ENCODE measurements around the gene WDR59.

WDR59 gene

GRCh38 chr16:74867281-74867849 is 117.6 kb downstream of the WDR59 start:
- no peak overlapping the region for H3K4me3 Mint-ChIP-seq
- H3K27me3 Mint-ChIP-seq (ENCODE audit: low read depth), result no peaks in the 10 kb centered on the region
- H3K9me3 Mint-ChIP-seq, result no peaks in the 10 kb centered on the region
- peaks cover 8% of the 10 kb centered on the region for H3K36me3 Mint-ChIP-seq (ENCODE audit: low read depth)
- H3K27ac Mint-ChIP-seq, result no peak overlapping the region
- TF ChIP-seq CTCF (IDR thresholded peaks at IDR 0.05; ENCODE audit: unreplicated experiment in 3 of 3), result no peak
- H3K4me1 Mint-ChIP-seq, result no peaks in the 10 kb centered on the region

- H3K36me3 Mint-ChIP-seq (ENCODE audit: low read depth), result peaks cover 4% of the 10 kb centered on the region
- no peaks in the 10 kb centered on the region for H3K4me1 Mint-ChIP-seq
- H3K27ac Mint-ChIP-seq, result no peak overlapping the region
- no peak for TF ChIP-seq CTCF (IDR thresholded peaks at IDR 0.05; ENCODE audit: unreplicated experiment in 3 of 3)
- H3K9me3 Mint-ChIP-seq, result no peaks in the 10 kb centered on the region
- H3K4me3 Mint-ChIP-seq, result no peak overlapping the region
- H3K27me3 Mint-ChIP-seq (ENCODE audit: low read depth), result no peaks in the 10 kb centered on the region
These were observed 118.9 kb downstream of the WDR59 start for GRCh38 chr16:74865922-74866598.

- no peak overlapping the region for H3K27ac Mint-ChIP-seq
- peak; percentile 86 to 95 (median 93) for TF ChIP-seq CTCF (IDR thresholded peaks at IDR 0.05; ENCODE audit: unreplicated experiment in 3 of 3)
- no peaks in the 10 kb centered on the region for H3K36me3 Mint-ChIP-seq (ENCODE audit: low read depth)
- H3K9me3 Mint-ChIP-seq, result no peaks in the 10 kb centered on the region
- no peaks in the 10 kb centered on the region for H3K27me3 Mint-ChIP-seq (ENCODE audit: low read depth)
- no peak overlapping the region for H3K4me3 Mint-ChIP-seq
- H3K4me1 Mint-ChIP-seq, result no peaks in the 10 kb centered on the region
These were observed 122.1 kb downstream of the WDR59 start for GRCh38 chr16:74862743-74863244.

- H3K9me3 Mint-ChIP-seq, result no peaks in the 10 kb centered on the region
- no peaks in the 10 kb centered on the region for H3K4me1 Mint-ChIP-seq
- TF ChIP-seq CTCF (IDR thresholded peaks at IDR 0.05; ENCODE audit: unreplicated experiment in 3 of 3), result no peak
- H3K4me3 Mint-ChIP-seq, result no peak overlapping the region
- H3K27me3 Mint-ChIP-seq (ENCODE audit: low read depth), result no peaks in the 10 kb centered on the region
- no peak overlapping the region for H3K27ac Mint-ChIP-seq
- H3K36me3 Mint-ChIP-seq (ENCODE audit: low read depth), result no peaks in the 10 kb centered on the region
These were observed 132.4 kb downstream of the WDR59 start for GRCh38 chr16:74852500-74852875.

GRCh38 chr16:74850027-74850426 is 134.9 kb downstream of the WDR59 start:
- H3K27ac Mint-ChIP-seq, result no peak overlapping the region
- no peak for TF ChIP-seq CTCF (IDR thresholded peaks at IDR 0.05; ENCODE audit: unreplicated experiment in 3 of 3)
- no peaks in the 10 kb centered on the region for H3K4me1 Mint-ChIP-seq
- H3K9me3 Mint-ChIP-seq, result no peaks in the 10 kb centered on the region
- no peak overlapping the region for H3K4me3 Mint-ChIP-seq
- no peaks in the 10 kb centered on the region for H3K27me3 Mint-ChIP-seq (ENCODE audit: low read depth)
- H3K36me3 Mint-ChIP-seq (ENCODE audit: low read depth), result no peaks in the 10 kb centered on the region

- H3K9me3 Mint-ChIP-seq, result no peaks in the 10 kb centered on the region
- no peak for TF ChIP-seq CTCF (IDR thresholded peaks at IDR 0.05; ENCODE audit: unreplicated experiment in 3 of 3)
- H3K4me3 Mint-ChIP-seq, result no peak overlapping the region
- no peaks in the 10 kb centered on the region for H3K4me1 Mint-ChIP-seq
- no peaks in the 10 kb centered on the region for H3K27me3 Mint-ChIP-seq (ENCODE audit: low read depth)
- H3K27ac Mint-ChIP-seq, result no peak overlapping the region
- H3K36me3 Mint-ChIP-seq (ENCODE audit: low read depth), result no peaks in the 10 kb centered on the region
These were observed 137.7 kb downstream of the WDR59 start for GRCh38 chr16:74847202-74847601.
